Measurements from ENCODE around the gene PTPN4.
A peak's percentile ranks its signal among the peaks of the same experiment; 100 is the strongest.

The PTPN4 gene

DNA sequence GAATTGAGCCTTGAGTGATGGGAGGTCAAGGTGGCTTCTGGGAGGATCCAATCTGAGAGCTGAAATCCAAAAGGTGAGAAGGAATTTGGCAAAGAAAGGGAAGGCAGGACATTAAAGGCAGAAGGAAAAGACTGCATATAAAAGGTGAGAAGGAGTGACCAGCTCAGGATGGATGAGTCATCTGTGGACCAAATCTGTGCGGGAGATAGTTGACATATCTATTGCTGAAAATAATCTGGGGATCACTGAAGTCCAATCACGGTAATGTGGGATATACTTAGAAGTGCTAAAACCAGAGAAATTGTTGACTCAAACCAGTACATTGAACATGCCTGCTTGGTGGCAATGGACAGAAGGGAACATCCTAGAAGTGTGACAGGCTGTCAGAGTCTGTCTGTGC, 8.0 kb upstream of the PTPN4 start:
- H3K36me3 ChIP-seq (ENCODE audit: control insufficient read depth in 1 of 2, insufficient read depth in 2 of 2, low read depth in 1 of 2, low read length in 2 of 2) = no peaks in the 10 kb centered on the region
- no peak overlapping the region for H2BK120ac ChIP-seq (ENCODE audit: low read depth, low read length)
- H3K23ac ChIP-seq (ENCODE audit: low read length in 2 of 2) = no peak overlapping the region
- no peak overlapping the region for H3K14ac ChIP-seq (ENCODE audit: low read length in 2 of 2)
- no peak overlapping the region for H3K4me3 ChIP-seq (ENCODE audit: insufficient read depth in 1 of 2, low read depth in 1 of 2, low read length in 2 of 2)
- H3K4ac ChIP-seq (ENCODE audit: low read depth in 1 of 2, low read length in 2 of 2) = no peak overlapping the region
- no peak overlapping the region for H2BK12ac ChIP-seq (ENCODE audit: low read length in 2 of 2)
- no peak overlapping the region for H2BK15ac ChIP-seq (ENCODE audit: low read depth, poor library complexity, severe bottlenecking)
- no peak overlapping the region for H2AK5ac ChIP-seq (ENCODE audit: low read length, severe bottlenecking)
- no peak overlapping the region for H4K91ac ChIP-seq (ENCODE audit: low read length)
- H3K9ac ChIP-seq (ENCODE audit: low read length) = no peak overlapping the region
- no peak overlapping the region for H3K4me2 ChIP-seq (ENCODE audit: low read length, poor library complexity, severe bottlenecking)
- no peak overlapping the region for H3K27ac ChIP-seq (ENCODE audit: low read length, poor library complexity, severe bottlenecking)
- H3K27me3 ChIP-seq (ENCODE audit: control insufficient read depth in 1 of 2, insufficient read depth in 1 of 2, low read length in 2 of 2) = no peaks in the 10 kb centered on the region
- H3K4me1 ChIP-seq (ENCODE audit: control insufficient read depth, insufficient read depth, low read depth, low read length) = peaks cover 3% of the 10 kb centered on the region
- H3K79me1 ChIP-seq (replicated peaks; ENCODE audit: low read length, poor library complexity, severe bottlenecking) = no peaks in the 10 kb centered on the region
- no peak overlapping the region for H4K8ac ChIP-seq (ENCODE audit: low read length)
- no peak for DNase-seq
- no peaks in the 10 kb centered on the region for H3K9me3 ChIP-seq (ENCODE audit: control insufficient read depth, low read length)
- no peak overlapping the region for H3K18ac ChIP-seq (ENCODE audit: low read depth in 1 of 2, low read length in 2 of 2)
- 63% methylated on average over 2 of the region's 2 CpGs for WGBS
- H2BK5ac ChIP-seq (ENCODE audit: low read depth, low read length, poor library complexity, severe bottlenecking) = no peak overlapping the region
- no peak overlapping the region for H2AFZ ChIP-seq (ENCODE audit: low read depth, low read length)

DNA sequence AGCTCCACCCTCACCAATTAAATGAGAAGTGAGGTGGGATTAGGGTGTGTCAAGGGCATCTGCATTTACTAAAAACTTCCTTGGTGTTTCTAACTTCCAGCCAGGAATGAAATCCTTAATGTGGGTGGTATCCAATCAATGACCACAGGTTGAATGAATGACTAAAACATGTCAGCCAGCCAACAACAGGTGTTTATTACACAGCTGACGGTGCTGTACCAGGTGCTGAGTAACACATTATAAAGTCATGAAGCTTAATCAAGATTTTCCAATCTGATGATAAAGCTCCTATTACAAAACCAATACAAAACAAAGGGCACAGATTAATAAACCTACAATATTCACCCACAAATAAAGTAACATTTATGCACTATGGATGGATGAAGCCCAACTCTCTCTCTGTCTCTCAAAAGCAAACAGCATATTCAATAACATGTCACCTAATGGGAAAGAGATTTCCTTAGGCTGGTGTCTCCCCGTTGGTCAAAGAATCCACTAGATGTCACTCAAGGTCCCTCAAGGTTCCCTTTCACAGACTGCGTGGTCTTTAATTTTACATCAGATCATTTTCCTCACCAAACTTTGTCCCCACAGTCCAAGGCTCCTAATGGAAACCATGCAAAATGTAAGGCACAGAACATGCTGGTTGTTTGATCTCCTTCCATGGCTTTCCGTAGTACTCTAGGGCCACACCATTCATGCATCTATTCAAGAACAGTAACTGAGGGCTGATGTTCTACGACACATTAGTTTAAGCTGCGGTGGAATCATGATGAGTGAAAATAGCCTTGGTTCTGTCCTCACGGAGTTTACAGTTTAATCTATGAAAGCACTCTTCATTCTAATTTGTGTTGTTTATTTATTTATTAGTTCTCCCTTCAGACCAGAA, 6.4 kb upstream of the PTPN4 start:
- Histone ChIP-seq H3K14ac (ENCODE audit: low read length in 2 of 2) (no peak overlapping the region), H2BK12ac (ENCODE audit: low read length in 2 of 2) (no peak overlapping the region), H2BK15ac (ENCODE audit: low read depth, poor library complexity, severe bottlenecking) (no peak overlapping the region), H2AFZ (ENCODE audit: low read depth, low read length) (no peak overlapping the region), H3K9me3 (ENCODE audit: control insufficient read depth, low read length) (no peaks in the 10 kb centered on the region), H4K91ac (ENCODE audit: low read length) (no peak overlapping the region), H2AK5ac (ENCODE audit: low read length, severe bottlenecking) (no peak overlapping the region), H3K18ac (ENCODE audit: low read depth in 1 of 2, low read length in 2 of 2) (no peak overlapping the region), H3K27me3 (ENCODE audit: control insufficient read depth in 1 of 2, insufficient read depth in 1 of 2, low read length in 2 of 2) (no peaks in the 10 kb centered on the region), H4K8ac (ENCODE audit: low read length) (no peak overlapping the region), H3K9ac (ENCODE audit: low read length) (peak overlapping the region; percentile 69), H3K27ac (ENCODE audit: low read length, poor library complexity, severe bottlenecking) (no peak overlapping the region), H2BK120ac (ENCODE audit: low read depth, low read length) (no peak overlapping the region), H3K36me3 (ENCODE audit: control insufficient read depth in 1 of 2, insufficient read depth in 2 of 2, low read depth in 1 of 2, low read length in 2 of 2) (no peaks in the 10 kb centered on the region), H3K79me1 (replicated peaks; ENCODE audit: low read length, poor library complexity, severe bottlenecking) (no peaks in the 10 kb centered on the region), H3K4me2 (ENCODE audit: low read length, poor library complexity, severe bottlenecking) (no peak overlapping the region), H3K4me3 (ENCODE audit: insufficient read depth in 1 of 2, low read depth in 1 of 2, low read length in 2 of 2) (no peak overlapping the region), H3K23ac (ENCODE audit: low read length in 2 of 2) (no peak overlapping the region), H3K4me1 (ENCODE audit: control insufficient read depth, insufficient read depth, low read depth, low read length) (peaks cover 4% of the 10 kb centered on the region), H3K4ac (ENCODE audit: low read depth in 1 of 2, low read length in 2 of 2) (no peak overlapping the region), H2BK5ac (ENCODE audit: low read depth, low read length, poor library complexity, severe bottlenecking) (no peak overlapping the region)
- 32% methylated on average over 4 of the region's 7 CpGs for WGBS
- peak; percentile 54 for DNase-seq

DNA sequence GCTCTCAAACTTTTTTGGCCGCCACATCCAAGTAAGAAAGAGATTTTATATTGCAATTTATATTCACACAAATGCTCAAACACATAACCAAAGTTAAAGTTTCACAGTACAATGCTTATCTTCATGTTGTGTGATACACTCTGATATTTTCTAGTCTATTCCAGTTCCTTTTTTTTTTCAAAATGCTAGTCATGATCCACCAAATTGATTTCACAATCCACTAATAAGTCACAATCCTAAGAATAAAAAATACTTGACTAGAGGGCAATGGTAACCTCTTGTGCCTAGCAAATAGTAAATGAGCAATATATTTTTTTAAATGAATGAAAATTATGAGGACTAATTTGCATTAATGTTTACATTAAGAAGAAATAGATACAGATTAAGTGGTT, 5.8 kb upstream of the PTPN4 start:
- DNase-seq = no peak
- Histone ChIP-seq H2BK15ac (ENCODE audit: low read depth, poor library complexity, severe bottlenecking) (no peak overlapping the region), H3K79me1 (replicated peaks; ENCODE audit: low read length, poor library complexity, severe bottlenecking) (no peaks in the 10 kb centered on the region), H3K14ac (ENCODE audit: low read length in 2 of 2) (no peak overlapping the region), H3K18ac (ENCODE audit: low read depth in 1 of 2, low read length in 2 of 2) (no peak overlapping the region), H2AK5ac (ENCODE audit: low read length, severe bottlenecking) (no peak overlapping the region), H3K23ac (ENCODE audit: low read length in 2 of 2) (no peak overlapping the region), H3K4me2 (ENCODE audit: low read length, poor library complexity, severe bottlenecking) (no peak overlapping the region), H3K9ac (ENCODE audit: low read length) (peak overlapping the region; percentile 69), H3K4ac (ENCODE audit: low read depth in 1 of 2, low read length in 2 of 2) (no peak overlapping the region), H3K36me3 (ENCODE audit: control insufficient read depth in 1 of 2, insufficient read depth in 2 of 2, low read depth in 1 of 2, low read length in 2 of 2) (no peaks in the 10 kb centered on the region), H3K9me3 (ENCODE audit: control insufficient read depth, low read length) (no peaks in the 10 kb centered on the region), H2AFZ (ENCODE audit: low read depth, low read length) (no peak overlapping the region), H4K91ac (ENCODE audit: low read length) (no peak overlapping the region), H2BK12ac (ENCODE audit: low read length in 2 of 2) (no peak overlapping the region), H3K27me3 (ENCODE audit: control insufficient read depth in 1 of 2, insufficient read depth in 1 of 2, low read length in 2 of 2) (no peaks in the 10 kb centered on the region), H2BK5ac (ENCODE audit: low read depth, low read length, poor library complexity, severe bottlenecking) (no peak overlapping the region), H3K4me3 (ENCODE audit: insufficient read depth in 1 of 2, low read depth in 1 of 2, low read length in 2 of 2) (no peak overlapping the region), H2BK120ac (ENCODE audit: low read depth, low read length) (no peak overlapping the region), H3K27ac (ENCODE audit: low read length, poor library complexity, severe bottlenecking) (no peak overlapping the region), H4K8ac (ENCODE audit: low read length) (no peak overlapping the region), H3K4me1 (ENCODE audit: control insufficient read depth, insufficient read depth, low read depth, low read length) (peaks cover 4% of the 10 kb centered on the region)
- no CpG with 5 or more reads among the region's 1 CpG for WGBS

DNA sequence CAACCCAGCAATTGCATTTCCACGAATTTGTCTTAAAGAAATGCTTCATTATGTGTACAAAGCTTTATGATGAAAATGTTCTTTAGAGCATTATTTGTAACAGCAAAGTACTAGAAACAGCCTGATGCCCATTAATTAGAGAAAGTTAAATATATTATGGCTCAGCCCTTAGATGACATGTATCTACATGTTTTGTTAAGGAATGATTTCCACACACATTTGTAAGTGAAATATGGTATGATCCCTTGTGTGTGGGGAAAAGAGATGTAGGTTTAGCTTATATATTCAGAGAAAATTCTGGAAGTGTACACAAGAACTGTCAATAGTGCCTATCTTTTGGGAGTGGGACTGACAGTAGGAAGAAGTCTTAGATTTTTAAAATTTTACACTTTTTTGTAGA, 3.8 kb upstream of the PTPN4 start:
- Histone ChIP-seq H2BK15ac (ENCODE audit: low read depth, poor library complexity, severe bottlenecking) (no peak overlapping the region), H2BK12ac (ENCODE audit: low read length in 2 of 2) (no peak overlapping the region), H2BK120ac (ENCODE audit: low read depth, low read length) (no peak overlapping the region), H4K8ac (ENCODE audit: low read length) (no peak overlapping the region), H3K27ac (ENCODE audit: low read length, poor library complexity, severe bottlenecking) (no peak overlapping the region), H2AFZ (ENCODE audit: low read depth, low read length) (no peak overlapping the region), H3K4me2 (ENCODE audit: low read length, poor library complexity, severe bottlenecking) (no peak overlapping the region), H3K4me1 (ENCODE audit: control insufficient read depth, insufficient read depth, low read depth, low read length) (peaks cover 5% of the 10 kb centered on the region), H3K36me3 (ENCODE audit: control insufficient read depth in 1 of 2, insufficient read depth in 2 of 2, low read depth in 1 of 2, low read length in 2 of 2) (no peaks in the 10 kb centered on the region), H3K14ac (ENCODE audit: low read length in 2 of 2) (no peak overlapping the region), H2BK5ac (ENCODE audit: low read depth, low read length, poor library complexity, severe bottlenecking) (no peak overlapping the region), H3K27me3 (ENCODE audit: control insufficient read depth in 1 of 2, insufficient read depth in 1 of 2, low read length in 2 of 2) (no peaks in the 10 kb centered on the region), H3K18ac (ENCODE audit: low read depth in 1 of 2, low read length in 2 of 2) (no peak overlapping the region), H3K4ac (ENCODE audit: low read depth in 1 of 2, low read length in 2 of 2) (no peak overlapping the region), H2AK5ac (ENCODE audit: low read length, severe bottlenecking) (no peak overlapping the region), H3K79me1 (replicated peaks; ENCODE audit: low read length, poor library complexity, severe bottlenecking) (peaks cover 1% of the 10 kb centered on the region), H3K9me3 (ENCODE audit: control insufficient read depth, low read length) (no peaks in the 10 kb centered on the region), H4K91ac (ENCODE audit: low read length) (no peak overlapping the region), H3K9ac (ENCODE audit: low read length) (peak overlapping the region; percentile 10), H3K23ac (ENCODE audit: low read length in 2 of 2) (no peak overlapping the region), H3K4me3 (ENCODE audit: insufficient read depth in 1 of 2, low read depth in 1 of 2, low read length in 2 of 2) (no peak overlapping the region)
- no peak for DNase-seq
- WGBS = 83% methylated on average over 1 of the region's 1 CpG

Data from mesenchymal stem cell (in vitro differentiated cells and primary cell).